ENCODE measurements around the gene ACER3.

The ACER3 gene

DNA sequence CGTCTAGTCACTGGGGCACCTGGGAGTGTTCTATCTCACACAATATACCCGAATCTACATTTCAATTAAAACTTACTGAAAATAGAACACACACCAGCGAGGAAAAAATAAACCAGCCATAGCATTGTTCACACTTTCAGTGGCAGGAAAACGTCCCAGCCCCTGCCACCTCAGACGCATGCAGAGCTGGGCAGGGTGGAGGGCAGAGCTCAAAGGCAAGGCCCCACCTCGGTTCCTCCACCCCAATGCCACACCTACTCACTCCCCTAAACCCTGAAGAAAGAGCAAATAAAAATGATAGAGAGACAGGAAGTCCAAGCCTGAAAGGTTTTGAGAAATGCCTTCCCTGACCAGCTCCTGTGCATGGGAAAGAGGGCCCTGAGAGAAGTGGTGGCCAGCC is 188.3 kb downstream of the ACER3 start:
- no peak for DNase-seq (ENCODE audit: low spot score)
- H3K4me2 ChIP-seq (ENCODE audit: insufficient read depth, low read length, poor library complexity, severe bottlenecking), result no peak overlapping the region
- no peak overlapping the region for H3K4me3 ChIP-seq (ENCODE audit: low read length in 2 of 2)
- H3K79me1 ChIP-seq (ENCODE audit: low read depth, low read length), result no peaks in the 10 kb centered on the region
- H2BK12ac ChIP-seq (ENCODE audit: low read length), result no peak overlapping the region
- no CpG with 5 or more reads among the region's 6 CpGs for WGBS, 2 donors (ENCODE audit: extremely low coverage in 2 of 2, insufficient read length in 2 of 2, insufficient replicate concordance in 1 of 2)
- no peak overlapping the region for H2BK120ac ChIP-seq (ENCODE audit: low read depth, low read length)
- H3K14ac ChIP-seq (ENCODE audit: low read length), result no peak overlapping the region
- H2BK5ac ChIP-seq (ENCODE audit: low read length), result no peak overlapping the region
- H4K8ac ChIP-seq (ENCODE audit: low read depth, low read length), result no peak overlapping the region
- no peak overlapping the region for H3K27ac ChIP-seq (replicated peaks; ENCODE audit: low read length)
- H2AK5ac ChIP-seq (ENCODE audit: low read depth, low read length), result no peak overlapping the region
- no peak overlapping the region for H3K4ac ChIP-seq (ENCODE audit: low read length)
- no peak overlapping the region for H2BK15ac ChIP-seq (ENCODE audit: low read length)
- H3K36me3 ChIP-seq (replicated peaks in 1 of 2; ENCODE audit: control insufficient read depth in 2 of 2, insufficient read depth in 2 of 2, low read length in 2 of 2), result no peaks in the 10 kb centered on the region
- H2AFZ ChIP-seq (ENCODE audit: low read length), result peak overlapping the region; percentile 81
- H3K27me3 ChIP-seq (ENCODE audit: control insufficient read depth in 3 of 3, insufficient read depth in 3 of 3, low read depth in 1 of 3, low read length in 3 of 3), result peaks cover 0 to 16% (median 10%) of the 10 kb centered on the region in 3 experiments
- H3K9me3 ChIP-seq (replicated peaks in 1 of 2; ENCODE audit: control insufficient read depth in 2 of 2, insufficient read depth in 1 of 2, low read depth in 1 of 2, low read length in 2 of 2), result no peaks in the 10 kb centered on the region
- peaks cover 1 to 14% of the 10 kb centered on the region in 2 donors for H3K4me1 ChIP-seq (ENCODE audit: control insufficient read depth in 2 of 2, insufficient read depth in 1 of 2, low read depth in 1 of 2, low read length in 2 of 2)
- no peak overlapping the region for H3K18ac ChIP-seq (ENCODE audit: low read length)
- no peak overlapping the region for H3K9ac ChIP-seq (ENCODE audit: low read depth, low read length, poor library complexity)
- no peak overlapping the region for H4K91ac ChIP-seq (ENCODE audit: low read depth, low read length, poor library complexity)
- no peak overlapping the region for H3K23ac ChIP-seq (ENCODE audit: low read depth, low read length, poor library complexity)

GRCh38 chr11:77051511-77051910 is 190.8 kb downstream of the ACER3 start:
- Histone ChIP-seq H4K91ac (ENCODE audit: low read depth, low read length, poor library complexity) (no peak overlapping the region), H3K4me1 (ENCODE audit: control insufficient read depth in 2 of 2, insufficient read depth in 1 of 2, low read depth in 1 of 2, low read length in 2 of 2) (peaks cover 0 to 24% of the 10 kb centered on the region in 2 donors), H3K23ac (ENCODE audit: low read depth, low read length, poor library complexity) (no peak overlapping the region), H3K27me3 (ENCODE audit: control insufficient read depth in 3 of 3, insufficient read depth in 3 of 3, low read depth in 1 of 3, low read length in 3 of 3) (no peaks in the 10 kb centered on the region), H3K4ac (ENCODE audit: low read length) (no peak overlapping the region), H3K36me3 (replicated peaks in 1 of 2; ENCODE audit: control insufficient read depth in 2 of 2, insufficient read depth in 2 of 2, low read length in 2 of 2) (no peaks in the 10 kb centered on the region), H3K9ac (ENCODE audit: low read depth, low read length, poor library complexity) (no peak overlapping the region), H3K27ac (replicated peaks; ENCODE audit: low read length) (no peak overlapping the region), H3K4me3 (ENCODE audit: low read length in 2 of 2) (no peak overlapping the region), H2BK120ac (ENCODE audit: low read depth, low read length) (no peak overlapping the region), H2BK5ac (ENCODE audit: low read length) (no peak overlapping the region), H3K4me2 (ENCODE audit: insufficient read depth, low read length, poor library complexity, severe bottlenecking) (no peak overlapping the region), H4K8ac (ENCODE audit: low read depth, low read length) (no peak overlapping the region), H2BK12ac (ENCODE audit: low read length) (no peak overlapping the region), H2AK5ac (ENCODE audit: low read depth, low read length) (no peak overlapping the region), H2BK15ac (ENCODE audit: low read length) (no peak overlapping the region), H3K18ac (ENCODE audit: low read length) (no peak overlapping the region), H3K9me3 (replicated peaks in 1 of 2; ENCODE audit: control insufficient read depth in 2 of 2, insufficient read depth in 1 of 2, low read depth in 1 of 2, low read length in 2 of 2) (peaks cover 4 to 7% of the 10 kb centered on the region in 2 donors), H3K14ac (ENCODE audit: low read length) (no peak overlapping the region), H2AFZ (ENCODE audit: low read length) (no peak overlapping the region), H3K79me1 (ENCODE audit: low read depth, low read length) (no peaks in the 10 kb centered on the region)
- no peak for DNase-seq (ENCODE audit: low spot score)
- no CpG with 5 or more reads among the region's 3 CpGs for WGBS, 2 donors (ENCODE audit: extremely low coverage in 2 of 2, insufficient read length in 2 of 2, insufficient replicate concordance in 1 of 2)

DNA sequence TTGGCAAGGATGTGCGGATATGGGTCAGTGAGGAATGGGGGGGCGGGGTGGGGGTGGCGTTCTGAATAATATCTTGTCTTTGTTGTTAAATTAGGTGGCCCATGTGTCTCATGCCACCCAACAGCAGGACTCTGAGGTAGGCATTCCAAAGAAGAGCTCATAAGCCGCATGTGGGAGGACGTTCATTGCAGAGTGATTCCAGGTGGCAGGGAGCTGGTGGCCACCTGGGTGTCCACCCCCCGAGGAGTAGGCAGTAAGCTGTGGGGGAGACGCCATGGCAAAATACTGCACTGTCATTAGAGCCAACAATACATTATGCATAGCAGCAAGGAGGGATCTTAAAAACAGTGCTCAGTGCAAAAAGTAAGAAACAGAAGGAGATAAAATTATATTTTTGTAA is 191.8 kb downstream of the ACER3 start:
- no peak overlapping the region for H2BK15ac ChIP-seq (ENCODE audit: low read length)
- no peak overlapping the region for H3K18ac ChIP-seq (ENCODE audit: low read length)
- H2BK120ac ChIP-seq (ENCODE audit: low read depth, low read length), result no peak overlapping the region
- DNase-seq (ENCODE audit: low spot score), result no peak
- H3K9ac ChIP-seq (ENCODE audit: low read depth, low read length, poor library complexity), result no peak overlapping the region
- H3K79me1 ChIP-seq (ENCODE audit: low read depth, low read length), result no peaks in the 10 kb centered on the region
- H3K4me2 ChIP-seq (ENCODE audit: insufficient read depth, low read length, poor library complexity, severe bottlenecking), result no peak overlapping the region
- no peak overlapping the region for H3K27ac ChIP-seq (replicated peaks; ENCODE audit: low read length)
- H2AK5ac ChIP-seq (ENCODE audit: low read depth, low read length), result no peak overlapping the region
- no peak overlapping the region for H2BK12ac ChIP-seq (ENCODE audit: low read length)
- H3K4me1 ChIP-seq (ENCODE audit: control insufficient read depth in 2 of 2, insufficient read depth in 1 of 2, low read depth in 1 of 2, low read length in 2 of 2), result peaks cover 0 to 21% of the 10 kb centered on the region in 2 donors
- H3K23ac ChIP-seq (ENCODE audit: low read depth, low read length, poor library complexity), result no peak overlapping the region
- H2BK5ac ChIP-seq (ENCODE audit: low read length), result no peak overlapping the region
- peaks cover 7 to 8% of the 10 kb centered on the region in 2 donors for H3K9me3 ChIP-seq (replicated peaks in 1 of 2; ENCODE audit: control insufficient read depth in 2 of 2, insufficient read depth in 1 of 2, low read depth in 1 of 2, low read length in 2 of 2)
- H4K91ac ChIP-seq (ENCODE audit: low read depth, low read length, poor library complexity), result no peak overlapping the region
- H3K27me3 ChIP-seq (ENCODE audit: control insufficient read depth in 3 of 3, insufficient read depth in 3 of 3, low read depth in 1 of 3, low read length in 3 of 3), result no peaks in the 10 kb centered on the region
- no peak overlapping the region for H3K4me3 ChIP-seq (ENCODE audit: low read length in 2 of 2)
- no CpG with 5 or more reads among the region's 7 CpGs for WGBS, 2 donors (ENCODE audit: extremely low coverage in 2 of 2, insufficient read length in 2 of 2, insufficient replicate concordance in 1 of 2)
- H3K14ac ChIP-seq (ENCODE audit: low read length), result no peak overlapping the region
- H3K4ac ChIP-seq (ENCODE audit: low read length), result no peak overlapping the region
- H3K36me3 ChIP-seq (replicated peaks in 1 of 2; ENCODE audit: control insufficient read depth in 2 of 2, insufficient read depth in 2 of 2, low read length in 2 of 2), result no peaks in the 10 kb centered on the region
- no peak overlapping the region for H4K8ac ChIP-seq (ENCODE audit: low read depth, low read length)
- H2AFZ ChIP-seq (ENCODE audit: low read length), result no peak overlapping the region

GRCh38 chr11:77053217-77054015 is 192.7 kb downstream of the ACER3 start:
- Histone ChIP-seq H3K4ac (ENCODE audit: low read length) (no peak overlapping the region), H3K4me3 (ENCODE audit: low read length in 2 of 2) (no peak overlapping the region), H2BK15ac (ENCODE audit: low read length) (no peak overlapping the region), H4K91ac (ENCODE audit: low read depth, low read length, poor library complexity) (no peak overlapping the region), H2BK5ac (ENCODE audit: low read length) (no peak overlapping the region), H3K36me3 (replicated peaks in 1 of 2; ENCODE audit: control insufficient read depth in 2 of 2, insufficient read depth in 2 of 2, low read length in 2 of 2) (no peaks in the 10 kb centered on the region), H2AK5ac (ENCODE audit: low read depth, low read length) (peak overlapping the region; percentile 70), H3K4me1 (ENCODE audit: control insufficient read depth in 2 of 2, insufficient read depth in 1 of 2, low read depth in 1 of 2, low read length in 2 of 2) (peaks cover 0 to 21% of the 10 kb centered on the region in 2 donors), H3K9me3 (replicated peaks in 1 of 2; ENCODE audit: control insufficient read depth in 2 of 2, insufficient read depth in 1 of 2, low read depth in 1 of 2, low read length in 2 of 2) (peaks cover 7 to 8% of the 10 kb centered on the region in 2 donors), H2BK120ac (ENCODE audit: low read depth, low read length) (no peak overlapping the region), H4K8ac (ENCODE audit: low read depth, low read length) (peak overlapping the region; percentile 17), H3K27ac (replicated peaks; ENCODE audit: low read length) (no peak overlapping the region), H2AFZ (ENCODE audit: low read length) (peak overlapping the region; percentile 65), H3K23ac (ENCODE audit: low read depth, low read length, poor library complexity) (peak overlapping the region; percentile 65), H3K14ac (ENCODE audit: low read length) (peak overlapping the region; percentile 82), H3K18ac (ENCODE audit: low read length) (no peak overlapping the region), H3K9ac (ENCODE audit: low read depth, low read length, poor library complexity) (no peak overlapping the region), H3K27me3 (ENCODE audit: control insufficient read depth in 3 of 3, insufficient read depth in 3 of 3, low read depth in 1 of 3, low read length in 3 of 3) (no peaks in the 10 kb centered on the region), H3K4me2 (ENCODE audit: insufficient read depth, low read length, poor library complexity, severe bottlenecking) (no peak overlapping the region), H2BK12ac (ENCODE audit: low read length) (no peak overlapping the region), H3K79me1 (ENCODE audit: low read depth, low read length) (no peaks in the 10 kb centered on the region)
- no peak for DNase-seq (ENCODE audit: low spot score)
- WGBS, 2 donors (ENCODE audit: extremely low coverage in 2 of 2, insufficient read length in 2 of 2, insufficient replicate concordance in 1 of 2), result no CpG with 5 or more reads among the region's 14 CpGs
